ENCODE results near the gene APLN.

DNA sequence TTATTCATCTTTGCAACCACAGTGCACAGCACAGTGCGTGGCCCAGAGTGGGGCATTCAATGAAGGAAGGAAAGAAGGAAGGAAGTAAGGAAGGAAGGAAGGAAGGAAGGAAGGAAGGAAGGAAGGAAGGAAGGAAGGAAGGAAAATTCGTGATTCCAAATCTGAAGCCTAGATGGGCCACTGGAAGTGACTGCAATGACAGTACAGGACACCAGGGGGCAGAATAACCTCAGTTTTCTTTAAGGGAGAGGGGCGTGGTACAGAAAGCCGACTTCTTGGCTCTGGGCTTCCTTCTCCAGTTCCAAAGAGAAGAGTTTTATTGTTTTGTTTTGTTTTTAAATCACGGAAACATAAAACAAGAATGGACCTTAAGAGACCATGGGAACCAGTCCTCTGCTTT is 47.8 kb downstream of the APLN start:
- TF ChIP-seq EZH2 (IDR thresholded peaks at IDR 0.05) (no peak), POLR2AphosphoS5 (IDR thresholded peaks at IDR 0.05; ENCODE audit: borderline replicate concordance, low read depth, low read length) (peak; percentile 22; the same call in 1 of the 2 replicates), FOXP2 (optimal IDR thresholded peaks at IDR 0.05; ENCODE audit: control extremely low read depth, extremely low read length, insufficient read depth) (no peak)

Data from SK-N-MC (cell line).